Natural killer cell treated with Interleukin-12 subunit alpha and Interleukin-12 subunit beta and Interleukin-15 and Interleukin-18, amount 100 ng/mL, for 72 hours (primary cell): ENCODE results near the gene RPL31. TPM values are rescaled to one million over a fixed set of nuclear protein-coding genes. Genes with fewer than 3 reads are reported as not detected.

ENCODE experiments used
- ATAC-seq, 2 donors: fragments of 150-1000 bp; cut with Tn5 transposase in 1 of 2; sonication (Bioruptor Pico), chemical (Tn5 transposase) in 1 of 2; 2 replicates each; pipeline ENCODE4 v1.10.0; 2021
- DNase-seq: peaks from one replicate; pipeline ENCODE4 v3.0.0; 2022; ENCODE audit warnings: low spot score
- H3K27ac Mint-ChIP-seq, 2 donors: 1 replicate in 1 of 2; 2 replicates in 1 of 2; pipeline ENCODE4 v1.8.0; 2022; ENCODE audit warnings: mixed read lengths in 2 of 2, mild to moderate bottlenecking in 1 of 2, moderate library complexity in 1 of 2
- H3K27me3 Mint-ChIP-seq, 2 donors: 1 replicate in 1 of 2; 2 replicates in 1 of 2; pipeline ENCODE4 v1.8.0; 2022; ENCODE audit warnings: mixed read lengths in 2 of 2
- H3K36me3 Mint-ChIP-seq: one replicate; pipeline ENCODE4 v1.8.0; 2022; ENCODE audit warnings: mixed read lengths
- H3K4me1 Mint-ChIP-seq, 2 donors: 1 replicate in 1 of 2; 2 replicates in 1 of 2; pipeline ENCODE4 v1.8.0; 2022; ENCODE audit warnings: low read depth in 2 of 2, mixed read lengths in 2 of 2, mild to moderate bottlenecking in 1 of 2
- H3K4me3 Mint-ChIP-seq: one replicate; pipeline ENCODE4 v1.8.0; 2022; ENCODE audit warnings: mixed read lengths
- H3K9me3 Mint-ChIP-seq: 2 replicates; pipeline ENCODE4 v1.8.0; 2022; ENCODE audit warnings: mixed read lengths
- total RNA-seq, 2 donors: library from RNA; stranded (reverse); gene quantifications; one replicate each; pipeline ENCODE4 v1.2.3, GENCODE V29; 2022

Gene RPL31
- total RNA-seq, 2 donors from 2014 or later, result 623 to 1,027 TPM

DNA sequence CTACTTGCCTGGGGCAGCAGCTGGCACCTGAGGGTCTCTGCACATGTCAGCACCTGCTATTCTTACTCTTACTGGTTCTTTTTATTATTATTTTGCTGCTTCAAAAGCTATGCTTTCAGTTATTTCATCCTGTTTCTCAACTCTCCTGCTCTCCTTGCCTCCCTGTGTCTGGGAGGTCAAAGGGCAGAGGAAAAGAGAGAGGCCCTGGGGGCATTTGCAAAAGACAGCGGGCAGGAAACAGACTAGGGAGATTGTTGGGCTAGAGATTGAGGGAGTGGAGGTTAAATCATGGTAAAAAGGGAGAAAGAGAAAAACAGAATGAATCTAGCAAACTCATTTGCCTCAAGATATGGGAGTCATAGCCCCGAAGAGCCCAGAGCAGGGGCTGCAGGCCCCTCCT, 21.1 kb upstream of the RPL31 start:
- H3K27ac Mint-ChIP-seq, result no peak overlapping the region
- H3K36me3 Mint-ChIP-seq, result no peaks in the 10 kb centered on the region
- H3K4me3 Mint-ChIP-seq, result no peak overlapping the region
- ATAC-seq (no peak), DNase-seq (no peak)
- no peaks in the 10 kb centered on the region for H3K9me3 Mint-ChIP-seq
- peaks cover 6 to 9% of the 10 kb centered on the region in 2 donors for H3K27me3 Mint-ChIP-seq
- no peaks in the 10 kb centered on the region for H3K4me1 Mint-ChIP-seq

DNA sequence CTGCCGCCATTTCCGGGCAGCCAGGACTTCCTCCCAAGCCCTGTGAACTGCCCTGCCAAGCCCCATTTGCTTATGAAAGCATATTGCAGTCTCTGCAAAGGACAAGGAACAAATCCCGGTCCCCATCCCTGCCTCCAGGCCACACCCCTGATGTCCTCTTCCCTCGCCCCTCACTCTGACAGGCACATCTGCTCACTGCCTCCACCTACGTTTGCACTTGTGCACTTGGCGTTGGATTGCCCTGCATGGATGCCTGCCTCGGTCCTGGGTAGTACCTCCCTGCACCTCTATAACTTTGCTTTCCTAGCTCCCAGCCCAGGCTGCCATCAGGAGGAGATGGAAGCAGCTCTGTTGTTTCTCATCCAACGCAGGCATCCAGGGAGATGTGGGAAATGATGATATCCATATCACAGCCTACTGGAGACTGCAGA, 19.6 kb upstream of the RPL31 start:
- Mint-ChIP-seq H3K9me3 (no peaks in the 10 kb centered on the region), H3K27me3 (peaks cover 6 to 9% of the 10 kb centered on the region in 2 donors), H3K36me3 (no peaks in the 10 kb centered on the region), H3K4me3 (no peak overlapping the region), H3K4me1 (no peaks in the 10 kb centered on the region), H3K27ac (no peak overlapping the region)
- no peak for DNase-seq
- no peak for ATAC-seq

DNA sequence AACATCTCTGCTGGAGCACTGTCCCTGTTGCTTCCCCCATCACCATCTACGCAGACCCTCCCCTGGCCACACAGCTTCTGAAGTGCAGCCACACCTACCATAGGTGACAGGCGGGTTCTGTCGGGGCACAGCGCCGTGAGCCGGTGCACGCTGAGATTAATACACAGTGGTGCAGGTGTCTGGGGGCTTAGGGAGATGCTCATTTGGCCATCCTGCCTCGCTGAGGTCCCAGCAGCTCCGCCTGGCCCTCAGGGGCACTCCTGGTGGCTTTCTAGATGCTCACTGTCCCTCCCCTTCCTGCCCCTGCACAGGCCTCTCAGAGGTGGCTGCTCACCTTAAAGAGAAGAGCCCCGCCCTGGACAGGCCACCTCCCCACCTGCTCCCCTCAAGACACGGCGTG, 18.9 kb upstream of the RPL31 start:
- no peak overlapping the region for H3K4me3 Mint-ChIP-seq
- H3K9me3 Mint-ChIP-seq, result no peaks in the 10 kb centered on the region
- no peaks in the 10 kb centered on the region for H3K36me3 Mint-ChIP-seq
- no peak for DNase-seq
- no peaks in the 10 kb centered on the region for H3K4me1 Mint-ChIP-seq
- peaks cover 6 to 9% of the 10 kb centered on the region in 2 donors for H3K27me3 Mint-ChIP-seq
- no peak for ATAC-seq
- H3K27ac Mint-ChIP-seq, result no peak overlapping the region

DNA sequence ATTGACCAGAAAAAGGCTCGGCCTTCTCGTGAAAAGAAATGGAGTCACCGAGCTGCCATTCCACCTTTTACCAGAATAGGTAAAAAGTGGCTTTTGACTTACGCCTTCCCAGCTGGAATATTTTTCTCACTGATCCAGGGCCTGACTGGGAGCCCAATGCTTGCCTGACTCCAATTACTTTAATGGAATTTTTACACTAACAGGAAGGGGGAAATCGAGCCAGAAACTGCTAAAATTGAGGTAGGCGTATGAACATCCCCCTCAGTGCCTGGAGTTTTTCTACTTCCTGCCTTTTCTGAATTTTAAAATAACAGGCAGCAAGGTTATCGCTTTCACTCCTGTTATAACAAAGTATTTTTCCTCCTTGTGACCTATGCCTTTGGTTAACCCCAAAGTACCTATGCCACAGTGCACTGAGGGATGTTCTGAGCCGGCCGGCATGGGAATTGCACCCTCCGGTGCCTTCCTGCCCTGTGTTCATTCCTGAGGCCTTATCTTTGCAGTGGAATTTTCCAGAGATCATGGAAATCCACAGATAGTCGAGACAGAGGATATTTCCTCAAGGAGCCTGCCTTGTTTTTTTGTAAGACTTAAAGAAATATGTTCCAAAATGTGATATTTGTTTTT, 18.3 kb upstream of the RPL31 start:
- H3K4me1 Mint-ChIP-seq, result no peaks in the 10 kb centered on the region
- no peak for DNase-seq
- no peaks in the 10 kb centered on the region for H3K9me3 Mint-ChIP-seq
- no peak overlapping the region for H3K4me3 Mint-ChIP-seq
- ATAC-seq, result no peak
- H3K27ac Mint-ChIP-seq, result no peak overlapping the region
- H3K27me3 Mint-ChIP-seq, result peaks cover 6 to 9% of the 10 kb centered on the region in 2 donors
- no peaks in the 10 kb centered on the region for H3K36me3 Mint-ChIP-seq

DNA sequence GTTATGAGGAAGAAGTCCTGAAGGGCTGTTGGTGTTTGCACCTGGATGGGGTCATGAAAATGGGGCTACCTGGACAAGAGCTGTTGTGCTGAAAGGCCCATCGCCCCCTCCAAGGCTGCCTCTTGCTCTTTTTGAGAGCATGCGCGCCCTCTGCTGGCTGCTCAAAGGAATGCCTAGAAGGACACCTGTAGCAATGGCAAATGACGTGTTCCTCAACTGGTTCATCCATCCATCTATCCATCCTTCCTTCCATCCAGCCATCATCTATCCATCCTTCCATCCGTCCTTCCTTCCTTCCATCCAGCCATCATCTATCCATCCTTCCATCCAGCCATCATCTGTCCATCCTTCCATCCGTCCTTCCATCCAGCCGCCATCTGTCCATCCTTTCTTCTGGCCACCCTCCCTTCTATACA, 17.2 kb upstream of the RPL31 start:
- ATAC-seq (peak; percentile 68 to 75), DNase-seq (no peak)
- no peak overlapping the region for H3K27ac Mint-ChIP-seq
- H3K27me3 Mint-ChIP-seq, result peaks cover 6 to 9% of the 10 kb centered on the region in 2 donors
- H3K4me3 Mint-ChIP-seq, result no peak overlapping the region
- H3K4me1 Mint-ChIP-seq, result no peaks in the 10 kb centered on the region
- no peaks in the 10 kb centered on the region for H3K36me3 Mint-ChIP-seq
- H3K9me3 Mint-ChIP-seq, result no peaks in the 10 kb centered on the region

DNA sequence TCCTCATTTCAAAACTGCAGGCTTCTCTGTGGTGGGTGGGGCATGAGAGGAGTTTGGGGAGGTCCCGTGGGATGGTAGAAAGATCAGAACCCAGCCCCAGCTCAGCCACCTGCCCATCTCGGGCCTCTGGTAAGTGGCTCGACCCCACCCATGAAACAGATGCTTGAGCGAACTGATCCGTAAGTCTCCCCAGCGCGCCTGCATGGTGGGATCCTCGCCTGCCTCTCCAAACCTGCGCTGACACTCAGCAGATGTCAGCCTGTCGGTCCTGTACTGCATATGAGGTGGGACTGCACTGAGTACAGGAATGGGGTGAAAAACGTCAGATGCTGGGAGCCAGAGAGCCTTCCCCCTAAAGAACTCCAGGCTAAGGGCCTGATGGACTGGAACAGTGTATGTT, 15.9 kb upstream of the RPL31 start:
- Mint-ChIP-seq H3K27me3 (peaks cover 6 to 9% of the 10 kb centered on the region in 2 donors), H3K4me1 (no peaks in the 10 kb centered on the region), H3K4me3 (no peak overlapping the region), H3K9me3 (no peaks in the 10 kb centered on the region), H3K27ac (no peak overlapping the region), H3K36me3 (no peaks in the 10 kb centered on the region)
- ATAC-seq (no peak), DNase-seq (no peak)

DNA sequence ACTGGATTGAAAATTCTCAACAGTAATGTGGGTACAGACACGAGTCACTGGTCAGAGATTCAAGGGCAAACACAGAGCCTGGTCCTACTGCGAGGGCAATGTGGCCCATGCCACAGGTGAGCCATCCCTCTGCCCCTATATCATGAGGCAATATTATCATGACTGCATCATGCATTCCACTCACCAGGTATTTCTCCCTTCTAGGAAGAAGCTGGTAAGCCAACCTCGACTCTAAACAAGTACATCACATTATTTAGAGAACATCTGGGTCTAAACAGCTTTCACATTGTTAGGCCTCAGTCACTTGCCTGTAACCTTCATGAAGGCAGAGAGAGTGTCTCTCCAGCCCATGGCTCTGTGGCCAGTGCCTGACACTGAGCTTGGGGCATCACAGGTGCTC, 14.6 kb upstream of the RPL31 start:
- no peak for ATAC-seq
- peaks cover 0 to 2% of the 10 kb centered on the region in 2 donors for H3K4me1 Mint-ChIP-seq
- H3K36me3 Mint-ChIP-seq, result no peaks in the 10 kb centered on the region
- H3K27ac Mint-ChIP-seq, result no peak overlapping the region
- peaks cover 5 to 9% of the 10 kb centered on the region in 2 donors for H3K27me3 Mint-ChIP-seq
- H3K9me3 Mint-ChIP-seq, result no peaks in the 10 kb centered on the region
- H3K4me3 Mint-ChIP-seq, result no peak overlapping the region
- peak; percentile 12 for DNase-seq

DNA sequence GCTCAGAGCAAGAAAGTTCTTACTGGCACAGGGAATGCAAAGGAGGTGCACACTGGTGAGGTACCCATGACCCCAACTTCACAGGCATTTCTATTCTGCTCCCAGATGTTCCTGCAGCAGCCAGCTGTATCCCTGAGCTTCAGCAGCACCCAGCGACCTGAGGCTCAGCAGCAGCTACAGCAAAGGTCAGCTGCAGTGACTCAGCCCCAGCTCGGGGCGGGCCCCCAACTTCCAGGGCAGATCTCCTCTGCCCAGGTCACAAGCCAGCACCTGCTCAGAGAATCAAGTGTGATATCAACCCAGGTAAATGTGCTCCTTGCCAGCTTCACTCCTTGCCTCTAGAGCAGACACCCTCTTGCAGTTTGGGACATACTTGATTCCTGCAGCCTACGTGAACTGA, 14.1 kb upstream of the RPL31 start:
- DNase-seq (peak; percentile 15), ATAC-seq (no peak)
- Mint-ChIP-seq H3K4me1 (peaks cover 0 to 5% of the 10 kb centered on the region in 2 donors), H3K27ac (no peak overlapping the region), H3K36me3 (no peaks in the 10 kb centered on the region), H3K9me3 (no peaks in the 10 kb centered on the region), H3K27me3 (peaks cover 4 to 9% of the 10 kb centered on the region in 2 donors), H3K4me3 (no peak overlapping the region)

DNA sequence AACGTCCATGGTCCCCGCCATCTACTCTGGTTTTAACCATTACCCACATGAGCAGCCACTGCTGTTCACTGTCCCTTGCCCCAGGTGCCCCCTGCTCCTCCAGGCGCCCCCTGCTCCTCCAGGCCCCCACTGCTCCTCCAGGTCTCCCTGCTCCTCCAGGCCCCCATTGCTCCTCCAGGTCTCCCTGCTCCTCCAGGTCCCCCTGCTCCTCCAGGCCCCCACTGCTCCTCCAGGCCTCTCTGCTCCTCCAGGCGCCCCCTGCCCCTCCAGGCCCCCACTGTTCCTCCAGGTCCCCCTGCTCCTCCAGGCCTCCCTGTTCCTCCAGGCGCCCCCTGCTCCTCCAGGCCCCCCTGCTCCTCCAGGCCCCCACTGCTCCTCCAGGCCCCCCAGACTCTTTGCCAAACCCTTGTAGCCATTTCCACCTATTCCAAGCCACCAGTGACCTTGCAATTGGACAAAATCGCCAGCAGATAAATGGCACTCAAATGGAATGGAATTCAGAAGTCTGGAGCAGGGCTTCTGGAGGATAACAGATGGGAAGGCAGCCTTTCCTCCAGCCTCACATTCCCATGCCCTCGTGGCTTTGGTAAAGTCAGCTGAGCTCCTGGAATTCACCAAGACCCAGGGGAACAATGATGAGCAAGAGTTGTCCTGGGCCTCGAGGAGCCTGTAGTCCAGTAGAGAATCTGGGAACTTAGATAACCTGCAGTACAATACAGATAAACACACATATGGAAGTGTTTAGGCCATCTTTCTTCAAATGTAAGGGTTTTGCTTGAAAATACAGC, 13.3 kb upstream of the RPL31 start:
- ATAC-seq (peak in 1 of 2 donors; percentile 40), DNase-seq (peak; percentile 37)
- no peaks in the 10 kb centered on the region for H3K9me3 Mint-ChIP-seq
- peaks cover 4 to 9% of the 10 kb centered on the region in 2 donors for H3K27me3 Mint-ChIP-seq
- peaks cover 0 to 5% of the 10 kb centered on the region in 2 donors for H3K4me1 Mint-ChIP-seq
- H3K27ac Mint-ChIP-seq, result no peak overlapping the region
- no peak overlapping the region for H3K4me3 Mint-ChIP-seq
- no peaks in the 10 kb centered on the region for H3K36me3 Mint-ChIP-seq

DNA sequence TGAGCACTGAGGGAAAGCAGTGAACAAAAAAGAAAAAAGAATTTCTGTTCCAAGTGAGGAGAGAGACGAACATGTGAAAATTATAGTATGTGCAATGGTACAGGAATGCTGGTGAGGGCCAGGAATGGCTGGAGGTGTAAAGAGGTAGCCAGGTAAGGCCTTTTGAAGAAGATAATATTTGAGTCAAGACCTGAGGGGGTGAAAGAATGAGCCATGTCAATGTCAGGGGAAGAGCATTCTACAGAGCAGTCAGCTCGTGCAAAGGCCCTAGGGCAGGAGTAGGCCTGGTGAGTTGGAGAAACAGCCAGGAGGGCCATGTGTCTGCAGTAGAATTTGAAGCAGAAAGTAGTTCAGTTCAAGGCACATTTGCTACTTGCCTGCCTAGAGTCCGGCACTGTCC, 12.4 kb upstream of the RPL31 start:
- Mint-ChIP-seq H3K4me3 (no peak overlapping the region), H3K9me3 (no peaks in the 10 kb centered on the region), H3K4me1 (peaks cover 0 to 5% of the 10 kb centered on the region in 2 donors), H3K36me3 (no peaks in the 10 kb centered on the region), H3K27ac (no peak overlapping the region), H3K27me3 (peaks cover 4 to 8% of the 10 kb centered on the region in 2 donors)
- DNase-seq (no peak), ATAC-seq (no peak)

DNA sequence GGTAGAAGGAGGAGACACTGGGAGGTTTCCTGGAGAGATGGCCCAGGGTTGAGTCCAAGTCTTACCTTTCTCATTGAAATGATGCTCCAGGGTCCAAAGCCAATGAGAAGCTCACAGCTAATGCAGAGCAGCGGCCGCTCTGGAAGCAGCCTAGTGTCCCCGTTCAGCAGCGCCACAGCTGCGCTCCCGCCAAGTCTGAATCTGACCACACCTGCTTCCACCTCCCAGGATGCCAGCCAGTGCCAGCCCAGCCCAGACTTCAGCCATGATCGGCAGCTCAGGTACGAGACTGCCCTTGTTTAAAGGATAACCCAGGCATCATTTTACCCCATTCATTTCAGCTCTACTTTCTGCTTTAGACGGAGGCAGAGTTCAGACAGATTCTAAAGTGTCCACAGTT, 11.9 kb upstream of the RPL31 start:
- no peak for ATAC-seq
- Mint-ChIP-seq H3K9me3 (no peaks in the 10 kb centered on the region), H3K4me3 (no peak overlapping the region), H3K27me3 (peaks cover under 1 to 3% of the 10 kb centered on the region in 2 donors), H3K27ac (no peak overlapping the region), H3K36me3 (no peaks in the 10 kb centered on the region), H3K4me1 (peaks cover 0 to 5% of the 10 kb centered on the region in 2 donors)
- DNase-seq, result no peak

DNA sequence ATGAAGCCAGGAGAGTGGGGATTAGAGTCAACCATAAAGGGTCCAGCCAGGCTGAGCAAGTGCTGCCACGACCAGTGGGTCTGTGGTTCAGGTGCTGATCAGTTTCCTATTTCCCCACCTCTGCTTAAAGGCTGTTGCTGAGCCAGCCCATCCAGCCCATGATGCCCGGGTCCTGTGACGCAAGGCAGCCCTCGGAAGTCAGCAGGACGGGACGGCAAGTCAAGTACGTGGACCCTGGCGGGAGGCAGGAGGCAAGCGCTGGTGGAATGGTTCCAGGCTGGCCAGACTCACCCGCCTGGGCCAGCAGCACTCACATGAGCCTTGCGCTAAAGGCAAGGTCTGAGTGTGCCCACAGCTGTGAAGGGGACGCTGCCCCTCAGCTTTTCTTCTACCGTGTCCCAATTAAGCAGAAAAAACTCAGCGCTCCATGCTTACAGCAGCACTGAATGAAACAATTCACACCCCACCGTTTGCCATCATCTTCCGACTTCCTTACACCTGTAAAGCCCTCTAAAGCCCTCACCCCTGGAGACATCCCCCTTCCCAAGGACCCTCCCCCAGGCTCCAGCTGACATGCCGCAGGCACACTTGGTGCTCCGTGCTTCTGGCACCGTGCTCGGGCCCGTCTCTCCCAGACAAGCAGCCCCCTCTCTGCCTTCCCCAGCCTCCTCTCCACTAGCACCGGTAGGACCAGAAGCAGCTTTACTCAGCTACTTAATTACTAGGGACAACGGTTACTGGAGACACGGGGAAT, 11.3 kb upstream of the RPL31 start:
- Mint-ChIP-seq H3K4me1 (peaks cover 0 to 5% of the 10 kb centered on the region in 2 donors), H3K27ac (no peak overlapping the region), H3K4me3 (no peak overlapping the region), H3K9me3 (no peaks in the 10 kb centered on the region), H3K27me3 (no peaks in the 10 kb centered on the region), H3K36me3 (no peaks in the 10 kb centered on the region)
- DNase-seq (no peak), ATAC-seq (peak in 1 of 2 donors; percentile 26)

DNA sequence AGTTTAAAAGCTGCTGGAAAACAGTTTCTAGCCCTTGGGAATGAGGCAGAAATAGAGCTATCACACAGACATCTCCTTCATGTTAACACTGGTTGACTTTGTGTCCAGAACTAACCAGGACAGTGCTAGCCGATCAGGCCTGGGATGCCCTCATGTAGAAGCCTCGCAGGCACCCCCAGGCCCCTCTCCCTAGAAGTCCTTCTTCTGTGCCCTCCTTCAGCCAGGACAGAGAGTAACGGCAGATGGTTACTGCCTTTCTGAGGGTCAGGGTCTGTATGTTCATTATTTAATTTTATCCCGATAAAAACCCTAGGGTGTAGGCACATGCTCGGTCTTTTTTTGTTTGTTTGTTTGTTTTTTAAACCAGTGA, 10.7 kb upstream of the RPL31 start:
- H3K27ac Mint-ChIP-seq, result no peak overlapping the region
- H3K4me3 Mint-ChIP-seq, result no peak overlapping the region
- peaks cover 0 to 5% of the 10 kb centered on the region in 2 donors for H3K4me1 Mint-ChIP-seq
- no peaks in the 10 kb centered on the region for H3K36me3 Mint-ChIP-seq
- DNase-seq, result no peak
- H3K27me3 Mint-ChIP-seq, result no peaks in the 10 kb centered on the region
- H3K9me3 Mint-ChIP-seq, result no peaks in the 10 kb centered on the region
- no peak for ATAC-seq

DNA sequence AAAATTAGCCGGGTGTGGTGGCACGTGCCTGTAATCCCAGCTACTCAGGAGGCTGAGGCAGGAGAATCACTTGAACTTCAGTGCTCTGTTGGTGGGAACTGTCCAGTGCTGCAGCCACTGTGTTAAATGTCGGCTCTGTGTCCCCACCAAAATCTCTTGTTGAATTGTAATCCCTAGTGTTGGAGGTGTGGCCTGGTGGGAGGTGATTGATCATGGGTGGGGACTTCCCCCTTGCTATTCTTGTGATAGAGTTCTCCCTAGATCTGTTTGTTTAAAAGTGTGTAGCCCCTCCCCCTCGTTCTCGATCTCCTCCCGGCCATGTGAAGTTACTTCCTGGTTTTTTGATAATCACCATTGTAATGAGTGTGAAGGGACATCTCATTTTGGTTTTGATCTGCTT, 9.8 kb upstream of the RPL31 start:
- DNase-seq (no peak), ATAC-seq (no peak)
- Mint-ChIP-seq H3K4me1 (peaks cover 0 to 5% of the 10 kb centered on the region in 2 donors), H3K9me3 (no peaks in the 10 kb centered on the region), H3K4me3 (no peak overlapping the region), H3K36me3 (no peaks in the 10 kb centered on the region), H3K27ac (no peak overlapping the region), H3K27me3 (no peaks in the 10 kb centered on the region)
